Mucosa of descending colon (tissue), 3 donors: ENCODE data around the gene OBSCN. TPM values are rescaled to one million over a fixed set of nuclear protein-coding genes. Genes with fewer than 3 reads are reported as not detected.

Experiments used
- ATAC-seq: fragments of 200-7000 bp; cut with Tn5 transposase; one replicate; pipeline ENCODE4 v1.9.1; 2020; ENCODE audit warnings: mild to moderate bottlenecking, moderate library complexity
- DNase-seq, 3 donors: peaks; one replicate each; pipeline ENCODE4 v3.0.0-alpha.2; 2020
- H3K36me3 ChIP-seq: fragments of 200-600 bp; one replicate; pipeline ENCODE4 v1.8.0; 2021; ENCODE audit warnings: low read depth, mild to moderate bottlenecking
- H3K4me1 ChIP-seq: fragments of 200-600 bp; one replicate; pipeline ENCODE4 v1.8.0; 2021; ENCODE audit warnings: low read depth, mild to moderate bottlenecking
- H3K4me3 ChIP-seq: fragments of 200-600 bp; one replicate; pipeline ENCODE4 v1.8.0; 2021; ENCODE audit warnings: mild to moderate bottlenecking
- H3K9me3 ChIP-seq: fragments of 200-600 bp; one replicate; pipeline ENCODE4 v1.8.0; 2021; ENCODE audit warnings: mild to moderate bottlenecking
- CTCF ChIP-seq: fragments of 200-600 bp; IDR thresholded peaks from one replicate; pipeline ENCODE4 v1.8.0; 2022; ENCODE audit warnings: antibody characterized with exemption, mild to moderate bottlenecking
- intact Hi-C, 2 donors: fragments of 100-400 bp; cut with DNase I in 1 of 2; cut with micrococcal nuclease in 1 of 2; formaldehyde crosslinking; loops; one replicate each; pipeline versions ENCODE4 v1.11.0 to v1.11.1; 2022; cut with DNase I, micrococcal nuclease
- total RNA-seq, 3 donors: library from RNA; stranded (reverse); fragmentation: NEBNext Ultra II Directional in 2 of 3; extraction: Animal tissue kit (Norgen Biotek cat#: 25700) in 2 of 3; gene quantifications; one replicate each; pipeline versions ENCODE4 v1.2.1 to v1.2.4, GENCODE V29; 2021 to 2023
- donor health status: DM: no; HTN: no; CAD: no; lungs with moderate emphysema.
- donor health status: DM: no; HTN: no; CAD: no.
- donor health status: DM: no; HTN: yes; CAD: no.

OBSCN gene
- total RNA-seq, 3 donors from 2014 or later, result 4.2 to 30.9 (median 7.5) TPM

- TF ChIP-seq CTCF, result no peak
Observed at GRCh38 chr1:228314658-228315483, 107.0 kb downstream of the OBSCN start.

GRCh38 chr1:228315484-228315944 lies 107.7 kb downstream of the OBSCN start:
- H3K9me3 ChIP-seq, result peaks cover 17% of the 10 kb centered on the region
- ATAC-seq, result no peak
- no peak for TF ChIP-seq CTCF
- intact Hi-C loops, result no loop called here
- H3K4me1 ChIP-seq, result no peaks in the 10 kb centered on the region
- H3K36me3 ChIP-seq, result no peaks in the 10 kb centered on the region
- no peak for DNase-seq
- no peak overlapping the region for H3K4me3 ChIP-seq

More at GRCh38 chr1:228314658-228315483, 107.0 kb downstream of the OBSCN start:
- Histone ChIP-seq H3K9me3 (peaks cover 17% of the 10 kb centered on the region), H3K36me3 (no peaks in the 10 kb centered on the region), H3K4me3 (no peak overlapping the region), H3K4me1 (no peaks in the 10 kb centered on the region)
- ATAC-seq, result no peak
- no peak for DNase-seq
- intact Hi-C loops, result no loop called here

GRCh38 chr1:228315945-228316588 lies 108.2 kb downstream of the OBSCN start:
- TF ChIP-seq CTCF, result no peak
- intact Hi-C loops, result no loop called here
- H3K4me1 ChIP-seq, result no peaks in the 10 kb centered on the region
- DNase-seq (peak in 1 of 3 donors; percentile 48), ATAC-seq (no peak)
- no peak overlapping the region for H3K4me3 ChIP-seq
- no peaks in the 10 kb centered on the region for H3K36me3 ChIP-seq
- peaks cover 17% of the 10 kb centered on the region for H3K9me3 ChIP-seq

GRCh38 chr1:228316589-228317387 lies 108.9 kb downstream of the OBSCN start:
- no peaks in the 10 kb centered on the region for H3K36me3 ChIP-seq
- H3K4me3 ChIP-seq, result no peak overlapping the region
- TF ChIP-seq CTCF, result no peak

GRCh38 chr1:228317411-228317828 lies 109.6 kb downstream of the OBSCN start:
- no peaks in the 10 kb centered on the region for H3K4me1 ChIP-seq
- peak in 1 of 3 donors; percentile 44 for DNase-seq
- no peak overlapping the region for H3K4me3 ChIP-seq
- TF ChIP-seq CTCF, result no peak
- intact Hi-C loops, result no loop called here
- H3K36me3 ChIP-seq, result no peaks in the 10 kb centered on the region
- peaks cover 11% of the 10 kb centered on the region for H3K9me3 ChIP-seq
- no peak for ATAC-seq

More at GRCh38 chr1:228316589-228317387, 108.9 kb downstream of the OBSCN start:
- intact Hi-C loops, result no loop called here
- DNase-seq (peak in 1 of 3 donors; percentile 28), ATAC-seq (no peak)
- H3K9me3 ChIP-seq, result peaks cover 17% of the 10 kb centered on the region
- no peaks in the 10 kb centered on the region for H3K4me1 ChIP-seq
